Measurements from ENCODE around the gene RALGPS1.

The RALGPS1 gene

GRCh38 chr9:126980231-126980630 is 65.6 kb downstream of the RALGPS1 start:
- H3K4me3 ChIP-seq (ENCODE audit: low read length) = no peak overlapping the region
- TF ChIP-seq EZH2phosphoT487 (IDR thresholded peaks at IDR 0.05; ENCODE audit: borderline replicate concordance, low read length) = no peak
- TF ChIP-seq CTCF (IDR thresholded peaks at IDR 0.05; ENCODE audit: low read depth, low read length, poor library complexity, severe bottlenecking) = no peak
- H3K79me2 ChIP-seq (ENCODE audit: control insufficient read depth, low read length) = no peaks in the 10 kb centered on the region
- no peaks in the 10 kb centered on the region for H3K4me1 ChIP-seq (ENCODE audit: control insufficient read depth, low read length)
- H3K27me3 ChIP-seq (ENCODE audit: control insufficient read depth, low read length) = no peaks in the 10 kb centered on the region
- no peak overlapping the region for H3K27ac ChIP-seq (ENCODE audit: low read depth, low read length)
- H3K9me2 ChIP-seq (replicated peaks; ENCODE audit: control insufficient read depth, low read length) = no peaks in the 10 kb centered on the region
- no peaks in the 10 kb centered on the region for H3K9me3 ChIP-seq (ENCODE audit: control insufficient read depth, insufficient read depth, low read length)
- no peak overlapping the region for H3K4me2 ChIP-seq (ENCODE audit: low read length)
- no peaks in the 10 kb centered on the region for H3K36me3 ChIP-seq (ENCODE audit: control insufficient read depth, low read length)
- H4K20me1 ChIP-seq (ENCODE audit: control insufficient read depth, insufficient read depth, low read depth, low read length) = no peaks in the 10 kb centered on the region
- H3F3A ChIP-seq (ENCODE audit: control insufficient read depth, insufficient read depth) = no peaks in the 10 kb centered on the region

- H3K27ac ChIP-seq (ENCODE audit: low read depth, low read length) = no peak overlapping the region
- H3K79me2 ChIP-seq (ENCODE audit: control insufficient read depth, low read length) = no peaks in the 10 kb centered on the region
These were observed 66.6 kb downstream of the RALGPS1 start for GRCh38 chr9:126981218-126981617.

GRCh38 chr9:126982215-126983002 is 67.8 kb downstream of the RALGPS1 start:
- H3K79me2 ChIP-seq (ENCODE audit: control insufficient read depth, low read length) = no peaks in the 10 kb centered on the region
- H3K27ac ChIP-seq (ENCODE audit: low read depth, low read length) = no peak overlapping the region
- no peaks in the 10 kb centered on the region for H3K9me2 ChIP-seq (replicated peaks; ENCODE audit: control insufficient read depth, low read length)
- H4K20me1 ChIP-seq (ENCODE audit: control insufficient read depth, insufficient read depth, low read depth, low read length) = no peaks in the 10 kb centered on the region
- H3K9me3 ChIP-seq (ENCODE audit: control insufficient read depth, insufficient read depth, low read length) = no peaks in the 10 kb centered on the region
- H3K4me1 ChIP-seq (ENCODE audit: control insufficient read depth, low read length) = no peaks in the 10 kb centered on the region
- H3K36me3 ChIP-seq (ENCODE audit: control insufficient read depth, low read length) = no peaks in the 10 kb centered on the region
- no peaks in the 10 kb centered on the region for H3K27me3 ChIP-seq (ENCODE audit: control insufficient read depth, low read length)
- no peak overlapping the region for H3K4me3 ChIP-seq (ENCODE audit: low read length)
- H3F3A ChIP-seq (ENCODE audit: control insufficient read depth, insufficient read depth) = no peaks in the 10 kb centered on the region
- no peak for TF ChIP-seq CTCF (IDR thresholded peaks at IDR 0.05; ENCODE audit: low read depth, low read length, poor library complexity, severe bottlenecking)
- no peak for TF ChIP-seq EZH2phosphoT487 (IDR thresholded peaks at IDR 0.05; ENCODE audit: borderline replicate concordance, low read length)
- no peak overlapping the region for H3K4me2 ChIP-seq (ENCODE audit: low read length)

More at GRCh38 chr9:126981218-126981617, 66.6 kb downstream of the RALGPS1 start:
- H3K9me2 ChIP-seq (replicated peaks; ENCODE audit: control insufficient read depth, low read length) = no peaks in the 10 kb centered on the region
- H3K4me2 ChIP-seq (ENCODE audit: low read length) = no peak overlapping the region
- TF ChIP-seq CTCF (IDR thresholded peaks at IDR 0.05; ENCODE audit: low read depth, low read length, poor library complexity, severe bottlenecking) = no peak
- TF ChIP-seq EZH2phosphoT487 (IDR thresholded peaks at IDR 0.05; ENCODE audit: borderline replicate concordance, low read length) = no peak
- H3K4me3 ChIP-seq (ENCODE audit: low read length) = no peak overlapping the region
- H3F3A ChIP-seq (ENCODE audit: control insufficient read depth, insufficient read depth) = no peaks in the 10 kb centered on the region
- H4K20me1 ChIP-seq (ENCODE audit: control insufficient read depth, insufficient read depth, low read depth, low read length) = no peaks in the 10 kb centered on the region
- H3K27me3 ChIP-seq (ENCODE audit: control insufficient read depth, low read length) = no peaks in the 10 kb centered on the region
- no peaks in the 10 kb centered on the region for H3K36me3 ChIP-seq (ENCODE audit: control insufficient read depth, low read length)
- no peaks in the 10 kb centered on the region for H3K9me3 ChIP-seq (ENCODE audit: control insufficient read depth, insufficient read depth, low read length)
- H3K4me1 ChIP-seq (ENCODE audit: control insufficient read depth, low read length) = no peaks in the 10 kb centered on the region

Data from DOHH2 (cell line).